Measurements from ENCODE around the gene C1QTNF9B. TPM values are rescaled to one million over a fixed set of nuclear protein-coding genes. Genes with fewer than 3 reads are reported as not detected.

C1QTNF9B gene
- total RNA-seq, 1 experiment from 2014 or later, result not detected

- DNase-seq (ENCODE audit: low read depth), result no peak
These were observed 37.8 kb downstream of the C1QTNF9B start for GRCh38 chr13:23859455-23859854.

DNA sequence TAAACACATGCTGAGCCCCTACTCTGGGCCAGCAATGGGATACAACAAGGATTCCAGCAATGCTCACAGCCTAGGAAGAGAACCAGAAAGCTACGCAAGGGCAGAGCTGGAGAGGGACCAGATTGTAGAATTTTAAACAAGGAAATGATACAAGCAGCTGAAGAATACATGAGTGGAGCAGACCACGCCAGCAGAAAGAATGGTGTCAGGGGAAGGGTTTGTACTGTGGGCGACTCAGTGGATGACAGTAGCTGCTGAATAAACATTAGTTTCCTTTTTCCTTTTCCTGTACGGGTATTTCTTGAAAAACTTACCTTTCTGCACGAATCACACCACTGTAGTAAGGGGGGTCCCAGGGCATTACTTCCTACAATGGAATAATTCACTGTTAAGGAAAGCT, 38.8 kb downstream of the C1QTNF9B start:
- DNase-seq (ENCODE audit: low read depth), result no peak

DNA sequence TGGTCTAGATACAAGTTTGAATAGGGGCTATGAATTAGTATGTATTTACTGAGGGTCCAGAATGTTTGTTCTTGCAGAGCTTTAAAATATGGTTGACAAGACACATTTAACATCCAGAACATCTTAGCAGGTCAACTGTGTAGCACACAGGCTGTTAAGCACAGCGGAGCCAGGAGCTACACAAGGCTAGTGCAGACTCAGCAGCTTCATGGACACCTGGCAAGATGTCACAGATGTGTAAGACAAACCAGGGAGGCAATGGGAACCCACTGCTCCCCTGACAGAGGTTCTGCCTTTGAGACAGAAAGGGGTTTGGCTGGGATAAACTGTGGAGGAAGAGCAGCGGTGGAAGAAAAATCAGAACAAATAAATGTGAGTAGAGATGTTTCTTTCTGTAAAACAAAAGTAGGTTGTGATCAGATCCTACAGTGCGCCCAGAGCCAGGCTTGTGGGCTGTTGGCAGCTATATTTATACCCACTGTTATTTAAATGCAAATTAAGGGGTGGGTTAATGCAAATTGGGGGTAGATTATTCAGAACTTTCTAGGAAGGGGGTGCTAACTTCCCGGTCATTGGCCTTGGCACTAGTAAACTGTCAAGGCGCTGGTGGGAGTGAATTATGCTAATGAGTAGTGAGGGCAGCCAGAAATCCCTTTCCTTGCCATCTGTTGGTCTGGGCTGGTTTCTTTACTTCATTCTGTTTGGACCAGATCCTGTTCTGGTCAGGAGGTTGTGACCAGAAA, 41.1 kb downstream of the C1QTNF9B start:
- DNase-seq (ENCODE audit: low read depth), result no peak

DNA sequence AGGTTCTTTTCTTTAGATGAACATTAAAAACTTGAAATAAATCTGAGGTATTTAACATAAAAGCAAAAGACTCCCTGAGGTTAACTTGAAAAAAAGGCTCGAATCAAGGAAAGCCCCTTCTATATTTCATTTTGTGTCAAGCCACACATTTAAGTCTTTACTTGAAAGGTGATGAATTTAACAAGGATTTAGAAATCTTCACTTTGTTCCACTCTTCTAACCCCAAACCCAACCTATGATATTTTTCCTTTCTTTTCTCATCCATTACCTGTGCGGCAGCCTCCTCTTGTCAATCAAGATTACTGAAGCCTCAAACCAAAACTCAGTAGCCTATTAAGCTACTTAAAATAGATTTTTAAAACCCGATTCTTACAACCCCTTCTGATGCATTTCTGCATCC, 41.9 kb downstream of the C1QTNF9B start:
- no peak for DNase-seq (ENCODE audit: low read depth)

GRCh38 chr13:23852351-23852750, 45.0 kb downstream of the C1QTNF9B start:
- DNase-seq (ENCODE audit: low read depth), result peak; percentile 32

DNA sequence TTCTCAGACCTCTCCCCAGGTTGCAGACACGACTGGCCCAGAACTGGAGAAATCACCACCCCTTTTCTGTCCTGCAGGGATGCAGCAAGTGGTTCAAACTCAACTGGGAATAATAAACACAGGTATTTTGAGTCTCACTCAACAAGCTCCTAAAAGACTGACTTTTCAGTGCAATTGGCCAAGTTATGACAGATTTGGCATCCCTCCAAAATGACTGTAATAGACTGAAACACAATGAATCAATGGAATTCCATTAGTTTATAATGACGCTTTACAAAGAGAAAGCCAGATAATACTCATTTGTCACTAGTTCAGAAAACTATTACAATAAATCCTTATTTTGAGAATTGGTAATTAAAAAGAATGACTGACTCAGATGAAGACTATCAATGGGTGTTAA, 46.2 kb downstream of the C1QTNF9B start:
- no peak for DNase-seq (ENCODE audit: low read depth)

- DNase-seq (ENCODE audit: low read depth), result no peak
These were observed 47.2 kb downstream of the C1QTNF9B start for GRCh38 chr13:23850134-23850533.

GRCh38 chr13:23849670-23850069, 47.6 kb downstream of the C1QTNF9B start:
- no peak for DNase-seq (ENCODE audit: low read depth)

- no peak for DNase-seq (ENCODE audit: low read depth)
These were observed 48.6 kb downstream of the C1QTNF9B start for GRCh38 chr13:23848646-23849141.

- DNase-seq (ENCODE audit: low read depth), result no peak
These were observed 49.3 kb downstream of the C1QTNF9B start for GRCh38 chr13:23848019-23848418.

- no peak for DNase-seq (ENCODE audit: low read depth)
These were observed 49.8 kb downstream of the C1QTNF9B start for GRCh38 chr13:23847497-23847896.

- DNase-seq (ENCODE audit: low read depth), result no peak
These were observed 52.1 kb downstream of the C1QTNF9B start for GRCh38 chr13:23845105-23845725.

DNA sequence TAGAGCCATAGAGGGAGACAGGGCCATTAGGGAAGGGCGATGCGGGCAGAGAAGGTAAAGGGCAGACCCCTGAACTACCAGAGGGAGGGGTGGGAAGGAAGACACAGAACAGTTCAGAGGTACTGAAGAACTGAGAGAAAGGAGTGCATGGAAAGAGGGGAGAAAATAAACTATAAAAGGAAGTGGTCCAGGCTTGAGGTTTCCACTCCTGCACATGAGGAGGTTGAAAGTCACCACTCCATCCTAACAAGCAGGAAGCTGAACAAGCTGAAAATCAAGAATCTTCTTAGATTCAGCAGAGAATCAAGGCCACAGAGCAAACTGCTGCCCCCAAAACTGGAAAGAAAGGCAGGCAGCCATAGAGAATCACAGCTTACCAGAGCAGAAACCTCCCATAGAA, 53.2 kb downstream of the C1QTNF9B start:
- DNase-seq (ENCODE audit: low read depth), result no peak

- no peak for DNase-seq (ENCODE audit: low read depth)
These were observed 53.9 kb downstream of the C1QTNF9B start for GRCh38 chr13:23843436-23843835.

- DNase-seq (ENCODE audit: low read depth), result no peak
These were observed 54.9 kb downstream of the C1QTNF9B start for GRCh38 chr13:23842406-23842805.

Other genes starting within 250 kb of the C1QTNF9B start
- 6.6 and 11.5 TPM in 2 replicates for gene MIPEP, start 8.1 kb downstream of the C1QTNF9B start, total RNA-seq (2014; rRNA removed; shearing (Covaris generic))

All from M059J (cell line).